SKM-1 (cell line): ENCODE data around the gene PERP.

Experiments used
- DNase-seq: peaks from one replicate; lab custom pipeline; 2025; ENCODE audit not compliant: unreplicated experiment; lab: John Stamatoyannopoulos, UW

The PERP gene

GRCh38 chr6:138063726-138064125 lies 43.5 kb downstream of the PERP start:
- DNase-seq = no peak

GRCh38 chr6:138054982-138055381 lies 52.2 kb downstream of the PERP start:
- no peak for DNase-seq

- DNase-seq = no peak
Measured at GRCh38 chr6:138052783-138053182, 54.4 kb downstream of the PERP start.

- no peak for DNase-seq
Measured at GRCh38 chr6:138044972-138045371, 62.2 kb downstream of the PERP start.

- DNase-seq = no peak
Measured at GRCh38 chr6:138044458-138044857, 62.8 kb downstream of the PERP start.
